IMR-90 (cell line): ENCODE measurements around the gene CCR5AS.

Experiments
- ATAC-seq: fragments of 200-7000 bp; cut with Tn5 transposase; 2 replicates; pipeline ENCODE4 v1.9.1; 2020; ENCODE audit warnings: low read depth, mild to moderate bottlenecking, moderate library complexity
- BruUV-seq: library from RNA; stranded (reverse); fragments of 400-500 nt; replicated peaks from 2 replicates; lab custom pipeline; 2021; lab: Mats Ljungman, UMichigan
- CTCF ChIA-PET: fragments of 300-600 bp; formaldehyde crosslinking; extraction: SDS; loops from one replicate; lab custom pipeline; 2021; ENCODE audit warnings: antibody characterized with exemption; lab: Yijun Ruan, JAX
- POLR2A ChIA-PET: fragments of 300-600 bp; sonication (Branson Sonifier 250); formaldehyde crosslinking; loops from one replicate; lab custom pipeline; 2022; ENCODE audit warnings: antibody characterized with exemption; ENCODE audit not compliant: unreplicated experiment; lab: Charles Lee
- DNase-seq: peaks from one replicate; pipeline ENCODE4 v3.0.0; 2013
- H2AFZ ChIP-seq: replicated peaks from 2 replicates; pipeline ENCODE3; 2013; ENCODE audit warnings: low read length, mild to moderate bottlenecking; ENCODE audit not compliant: poor library complexity
- H2AK5ac ChIP-seq: 2 replicates; pipeline ENCODE4 v1.6.1; 2013; ENCODE audit warnings: low read depth, low read length, inconsistent platforms
- H2AK9ac ChIP-seq: replicated peaks from 2 replicates; pipeline ENCODE3; 2013; ENCODE audit warnings: mild to moderate bottlenecking, low read depth, low read length, moderate library complexity; ENCODE audit not compliant: poor library complexity
- H2BK120ac ChIP-seq: 2 replicates; pipeline ENCODE4 v1.6.1; 2013; ENCODE audit warnings: low read depth, low read length, inconsistent platforms
- H2BK15ac ChIP-seq: 3 replicates; pipeline ENCODE4 v1.6.1; 2013; ENCODE audit warnings: low read depth, low read length, inconsistent platforms
- H2BK20ac ChIP-seq: 2 replicates; pipeline ENCODE4 v1.6.1; 2013; ENCODE audit warnings: low read depth, mild to moderate bottlenecking, inconsistent platforms, low read length, moderate library complexity
- H2BK5ac ChIP-seq: 2 replicates; pipeline ENCODE4 v1.6.1; 2013; ENCODE audit warnings: mild to moderate bottlenecking, low read depth, low read length, inconsistent platforms; ENCODE audit not compliant: poor library complexity, severe bottlenecking
- H3K14ac ChIP-seq: replicated peaks from 2 replicates; pipeline ENCODE4 v1.6.1; 2013; ENCODE audit warnings: low read depth, low read length, inconsistent platforms
- H3K18ac ChIP-seq: 2 replicates; pipeline ENCODE4 v1.6.1; 2013; ENCODE audit warnings: low read depth, low read length, control low read depth
- H3K23ac ChIP-seq: 2 replicates; pipeline ENCODE4 v1.6.1; 2013; ENCODE audit warnings: low read depth, low read length, inconsistent platforms
- H3K27ac ChIP-seq: 2 replicates; pipeline ENCODE4 v1.5.1; 2013; ENCODE audit warnings: mild to moderate bottlenecking, control low read depth, low read length; ENCODE audit not compliant: insufficient read depth
- H3K27me3 ChIP-seq: 2 replicates; pipeline ENCODE4 v1.6.1; 2013; ENCODE audit warnings: low read length; ENCODE audit not compliant: control insufficient read depth, insufficient read depth
- H3K36me3 ChIP-seq: 2 replicates; pipeline ENCODE4 v1.6.1; 2013; ENCODE audit warnings: low read length, mixed read lengths; ENCODE audit not compliant: control insufficient read depth, insufficient read depth
- H3K4ac ChIP-seq: 2 replicates; pipeline ENCODE4 v1.6.1; 2013; ENCODE audit warnings: low read depth, low read length, inconsistent platforms
- H3K4me1 ChIP-seq: 2 replicates; pipeline ENCODE4 v1.6.1; 2013; ENCODE audit warnings: low read length, mixed read lengths; ENCODE audit not compliant: control insufficient read depth, insufficient read depth
- H3K4me2 ChIP-seq: 2 replicates; pipeline ENCODE4 v1.6.1; 2013; ENCODE audit warnings: low read depth, mild to moderate bottlenecking, control low read depth, low read length, moderate library complexity
- H3K4me3 ChIP-seq: 2 replicates; pipeline ENCODE4 v1.5.1; 2013; ENCODE audit warnings: low read depth, mild to moderate bottlenecking, control low read depth, low read length, moderate library complexity; ENCODE audit not compliant: insufficient read depth
- H3K56ac ChIP-seq: 2 replicates; pipeline ENCODE4 v1.6.1; 2013; ENCODE audit warnings: low read length, inconsistent platforms; ENCODE audit not compliant: insufficient read depth; ENCODE audit errors: extremely low read depth
- H3K79me1 ChIP-seq, 2 experiments: 2 replicates each; pipeline ENCODE4 v1.6.1; 2013; ENCODE audit warnings: low read length in 2 of 2, inconsistent platforms in 1 of 2, low read depth in 1 of 2
- H3K9ac ChIP-seq: 2 replicates; pipeline ENCODE4 v1.6.1; 2013; ENCODE audit warnings: low read depth, low read length, control low read depth
- H3K9me1 ChIP-seq: 2 replicates; pipeline ENCODE4 v1.6.1; 2013; ENCODE audit warnings: low read length, inconsistent platforms; ENCODE audit not compliant: insufficient read depth
- H3K9me3 ChIP-seq: 2 replicates; pipeline ENCODE4 v1.6.1; 2013; ENCODE audit warnings: low read length; ENCODE audit not compliant: control insufficient read depth, insufficient read depth
- H4K20me1 ChIP-seq: 2 replicates; pipeline ENCODE4 v1.6.1; 2013; ENCODE audit warnings: low read length, inconsistent platforms; ENCODE audit not compliant: insufficient read depth
- H4K5ac ChIP-seq: 2 replicates; pipeline ENCODE4 v1.6.1; 2013; ENCODE audit warnings: mild to moderate bottlenecking, low read depth, low read length, control low read depth
- H4K8ac ChIP-seq, 2 experiments: 2 replicates each; pipeline ENCODE4 v1.6.1; 2013; ENCODE audit warnings: low read depth in 2 of 2, low read length in 2 of 2, control low read depth in 1 of 2, inconsistent platforms in 1 of 2
- H4K91ac ChIP-seq: 2 replicates; pipeline ENCODE4 v1.6.1; 2013; ENCODE audit warnings: low read depth, low read length, inconsistent platforms; ENCODE audit not compliant: insufficient read depth
- BHLHE40 ChIP-seq: fragments of 150-350 bp; IDR thresholded peaks from 2 replicates; pipeline ENCODE4 v1.6.1; 2016; ENCODE audit warnings: mild to moderate bottlenecking, low read depth, low read length
- FOS ChIP-seq: fragments of 150-350 bp; IDR thresholded peaks from 2 replicates; pipeline ENCODE4 v1.6.1; 2016; ENCODE audit warnings: low read depth, low read length
- MAZ ChIP-seq: IDR thresholded peaks from 2 replicates; pipeline ENCODE4 v1.6.1; 2012; ENCODE audit warnings: low read depth, mild to moderate bottlenecking, low read length, improper control_type of control experiment, moderate library complexity, borderline replicate concordance
- MXI1 ChIP-seq: IDR thresholded peaks from 2 replicates; pipeline ENCODE4 v1.6.1; 2012; ENCODE audit warnings: low read depth, mild to moderate bottlenecking, low read length, moderate library complexity, borderline replicate concordance
- NFE2L2 ChIP-seq: fragments of 150-350 bp; IDR thresholded peaks from 2 replicates; pipeline ENCODE4 v1.6.1; 2016; ENCODE audit warnings: low read depth, mild to moderate bottlenecking, low read length
- POLR2A ChIP-seq: IDR thresholded peaks from 2 replicates; pipeline ENCODE4 v1.6.1; 2012; ENCODE audit warnings: mild to moderate bottlenecking, low read depth, low read length
- RCOR1 ChIP-seq: IDR thresholded peaks from 2 replicates; pipeline ENCODE4 v1.6.1; 2012; ENCODE audit warnings: mild to moderate bottlenecking, low read length, improper control_type of control experiment; ENCODE audit not compliant: insufficient replicate concordance
- SMC3 ChIP-seq: fragments of 150-350 bp; IDR thresholded peaks from 2 replicates; pipeline ENCODE4 v1.6.1; 2016; ENCODE audit warnings: low read depth, mild to moderate bottlenecking, antibody characterized with exemption, low read length, moderate library complexity
- WGBS, 2 experiments: methylation state at CpG; one replicate each; pipeline versions ENCODE4 v1.1.5 to v1.1.7; 2013; ENCODE audit warnings: missing lambda C conversion rate in 2 of 2; ENCODE audit not compliant: insufficient read length in 1 of 2; ENCODE audit errors: extremely low coverage in 2 of 2; 5-methylcytosine and 5-hydroxymethylcytosine counted together
- dilution Hi-C: fragments of 300-500 bp; cut with HindIII; formaldehyde crosslinking; loops from one replicate; pipeline ENCODE4 v1.14.3; 2018; ENCODE audit warnings: low sequenced_read_pairs; ENCODE audit not compliant: unreplicated experiment
- in situ Hi-C: fragments of 300-500 bp; cut with MboI; formaldehyde crosslinking; loops from 3 replicates; pipeline ENCODE4 v1.14.3; 2019; ENCODE audit warnings: low sequenced_read_pairs, inconsistent platforms, mixed read lengths
- intact Hi-C: fragments of 100-400 bp; cut with micrococcal nuclease; formaldehyde crosslinking; loops from 2 replicates; pipeline ENCODE4 v1.10.0; 2022
- TF ChIP-seq, protein P1 (sequence below): fragments of 150-350 bp; IDR thresholded peaks from 2 replicates; pipeline ENCODE4 v1.6.1; 2016; ENCODE audit warnings: low read depth, mild to moderate bottlenecking, low read length, moderate library complexity, borderline replicate concordance

Gene CCR5AS

GRCh38 chr3:46359733-46360493, 47.0 kb downstream of the CCR5AS start:
- no peak overlapping the region for H4K8ac ChIP-seq
- H3K14ac ChIP-seq, result no peak overlapping the region
- H3K23ac ChIP-seq, result no peak overlapping the region
- 0% methylated on average over 2 of the region's 11 CpGs; no CpG with 5 or more reads in 1 of the 2 experiments for WGBS, 2 experiments
- no peak overlapping the region for H3K56ac ChIP-seq
- H2BK120ac ChIP-seq, result no peak overlapping the region
- TF ChIP-seq SMC3 (no peak), NFE2L2 (no peak), MXI1 (no peak), POLR2A (no peak), FOS (no peak), BHLHE40 (no peak), MAZ (no peak), RCOR1 (no peak)
- TF ChIP-seq, protein P1, sequence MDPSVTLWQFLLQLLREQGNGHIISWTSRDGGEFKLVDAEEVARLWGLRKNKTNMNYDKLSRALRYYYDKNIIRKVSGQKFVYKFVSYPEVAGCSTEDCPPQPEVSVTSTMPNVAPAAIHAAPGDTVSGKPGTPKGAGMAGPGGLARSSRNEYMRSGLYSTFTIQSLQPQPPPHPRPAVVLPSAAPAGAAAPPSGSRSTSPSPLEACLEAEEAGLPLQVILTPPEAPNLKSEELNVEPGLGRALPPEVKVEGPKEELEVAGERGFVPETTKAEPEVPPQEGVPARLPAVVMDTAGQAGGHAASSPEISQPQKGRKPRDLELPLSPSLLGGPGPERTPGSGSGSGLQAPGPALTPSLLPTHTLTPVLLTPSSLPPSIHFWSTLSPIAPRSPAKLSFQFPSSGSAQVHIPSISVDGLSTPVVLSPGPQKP, result no peak
- no peak overlapping the region for H3K4me3 ChIP-seq
- H4K91ac ChIP-seq, result no peak overlapping the region
- H3K18ac ChIP-seq, result no peak overlapping the region
- DNase-seq (peak; percentile 21), ATAC-seq (no peak)
- no peaks in the 10 kb centered on the region for H4K20me1 ChIP-seq
- H3K9me3 ChIP-seq, result no peaks in the 10 kb centered on the region
- peaks cover 53% of the 10 kb centered on the region for H3K27me3 ChIP-seq
- no peak overlapping the region for H3K9ac ChIP-seq
- H3K4me1 ChIP-seq, result no peaks in the 10 kb centered on the region
- H2AFZ ChIP-seq, result no peak overlapping the region
- H2AK5ac ChIP-seq, result no peak overlapping the region
- ChIA-PET CTCF (interaction anchor here (1.2 to 1.3 kb wide), 2 partner anchors 9 to 10 kb away, joined by 3 to 4 read pairs; no protein-coding TSS in a partner anchor), POLR2A (no interaction called here)
- no peak overlapping the region for H3K4me2 ChIP-seq
- no peak overlapping the region for H3K4ac ChIP-seq
- no TSS peak for BruUV-seq
- no peak overlapping the region for H4K5ac ChIP-seq
- in situ Hi-C loops (no loop called here), intact Hi-C loops (no loop called here), dilution Hi-C loops (no loop called here)
- no peaks in the 10 kb centered on the region for H3K9me1 ChIP-seq
- H3K79me1 ChIP-seq, result no peaks in the 10 kb centered on the region
- H2BK5ac ChIP-seq, result no peak overlapping the region
- H3K36me3 ChIP-seq, result no peaks in the 10 kb centered on the region
- H2BK20ac ChIP-seq, result no peak overlapping the region; the same call in 1 of the 2 replicates
- H2BK15ac ChIP-seq, result no peak overlapping the region
- no peak overlapping the region for H2AK9ac ChIP-seq
- H3K27ac ChIP-seq, result no peak overlapping the region
